SW 1271 (cell line): ENCODE data around the gene ATP2B2.

Experiments
- DNase-seq, 2 experiments: peaks; one replicate each; lab custom pipeline; 2025; lab: John Stamatoyannopoulos, UW

ATP2B2 gene

DNA sequence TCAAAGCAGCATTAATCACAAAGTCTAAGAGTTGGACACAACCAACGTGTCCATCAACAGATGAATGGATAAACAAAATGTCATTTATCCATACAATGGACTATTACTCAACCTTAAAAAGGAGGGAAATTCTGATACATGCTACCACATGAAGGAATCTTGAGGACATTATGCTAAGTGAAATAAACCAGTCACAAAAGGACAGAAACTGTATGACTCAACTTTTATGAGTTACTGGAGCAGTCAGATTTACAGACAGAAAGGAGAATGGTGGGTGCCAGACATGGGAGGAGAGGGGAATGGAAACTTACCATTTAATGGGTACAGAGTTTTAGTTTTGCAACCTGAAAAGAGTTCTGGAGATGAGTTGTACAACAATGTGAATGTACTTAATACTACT is 141.5 kb downstream of the ATP2B2 start:
- no peak for DNase-seq

GRCh38 chr3:10361375-10361774 is 144.0 kb downstream of the ATP2B2 start:
- DNase-seq, result no peak

DNA sequence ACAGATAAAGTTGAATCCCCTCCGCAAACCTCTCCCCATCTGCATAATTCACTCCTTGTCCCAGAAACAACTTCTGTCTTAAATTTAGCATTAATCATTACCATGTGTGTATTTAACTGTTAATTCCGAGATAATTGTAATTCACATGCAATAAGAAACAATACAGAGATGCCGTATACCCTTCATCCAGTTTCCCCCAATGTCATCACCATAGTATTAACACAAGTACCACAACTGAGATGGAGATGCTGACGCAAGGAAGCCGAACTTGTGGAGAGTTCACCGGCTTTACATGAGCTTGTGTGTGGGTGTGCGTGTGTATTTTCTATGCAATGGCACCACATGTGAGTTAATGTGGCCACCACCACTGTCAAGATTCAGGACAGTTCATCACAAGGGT is 144.9 kb downstream of the ATP2B2 start:
- no peak for DNase-seq

GRCh38 chr3:10359761-10360161 is 145.6 kb downstream of the ATP2B2 start:
- no peak for DNase-seq

- no peak for DNase-seq
Measured at GRCh38 chr3:10358309-10358980, 146.9 kb downstream of the ATP2B2 start.

DNA sequence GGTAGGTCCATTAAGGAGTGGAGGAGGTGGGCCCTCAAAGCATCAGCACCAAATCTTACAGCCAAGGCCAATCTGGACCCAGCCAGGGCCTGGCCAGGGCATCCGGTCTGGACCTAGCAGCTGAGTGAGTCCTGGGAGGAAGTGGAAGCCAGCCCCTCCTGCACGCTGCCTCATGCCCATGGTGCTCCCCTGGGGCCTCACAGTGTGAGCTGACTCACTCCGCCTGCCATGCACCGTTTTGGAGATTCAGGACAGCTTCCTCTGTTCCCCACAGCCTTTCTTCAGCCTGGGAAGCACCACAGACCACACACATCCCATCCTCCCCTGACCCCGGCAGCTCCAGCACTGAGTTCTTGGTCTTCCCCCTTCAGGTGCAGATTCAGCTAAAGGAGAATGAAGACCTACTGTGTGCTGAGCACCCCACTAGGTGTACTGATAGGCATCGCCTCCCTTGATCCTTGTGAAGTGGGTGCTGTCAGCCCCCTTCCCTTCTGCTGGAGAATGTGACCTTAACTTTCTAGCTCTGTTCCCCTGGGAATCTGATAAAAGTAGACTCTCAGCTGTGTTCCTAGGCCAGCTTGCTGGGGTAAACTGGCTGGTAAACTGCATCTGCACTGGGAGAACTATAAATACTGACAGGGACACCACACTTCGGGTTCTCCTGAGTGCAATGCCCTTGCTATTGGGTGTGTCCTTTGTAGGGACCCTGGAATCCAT is 147.6 kb downstream of the ATP2B2 start:
- DNase-seq, result no peak

GRCh38 chr3:10357095-10357494 is 148.3 kb downstream of the ATP2B2 start:
- no peak for DNase-seq

DNA sequence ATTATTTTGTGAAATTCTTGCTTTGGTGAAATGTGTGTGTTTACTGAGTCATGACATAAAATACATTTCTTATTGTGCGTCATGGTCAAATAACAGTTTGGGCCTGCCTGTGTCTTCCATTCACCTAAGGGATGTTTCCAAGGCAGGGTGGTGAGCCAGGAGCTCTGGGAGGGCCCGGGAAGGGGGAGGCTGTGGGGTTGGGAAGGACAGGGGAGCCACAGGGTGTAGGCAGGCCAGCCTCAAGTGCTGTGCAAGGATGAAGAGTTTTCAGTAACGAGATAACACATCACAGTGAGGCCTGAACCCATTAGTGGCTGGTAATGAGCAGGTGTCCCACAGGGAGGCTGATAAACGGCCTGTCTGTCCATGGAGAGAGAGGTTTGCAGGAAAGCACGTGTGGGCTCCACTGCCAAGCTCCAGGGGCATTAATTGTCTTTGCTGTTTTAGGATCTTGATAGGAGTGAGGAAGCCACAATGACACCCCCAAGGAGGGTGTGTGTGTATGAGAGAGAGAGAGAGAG is 148.9 kb downstream of the ATP2B2 start:
- DNase-seq, result no peak

- DNase-seq, result no peak
Measured at GRCh38 chr3:10354361-10355015, 150.9 kb downstream of the ATP2B2 start.

GRCh38 chr3:10353661-10354360 is 151.6 kb downstream of the ATP2B2 start:
- no peak for DNase-seq

- DNase-seq, result no peak
Measured at GRCh38 chr3:10353160-10353559, 152.2 kb downstream of the ATP2B2 start.

DNA sequence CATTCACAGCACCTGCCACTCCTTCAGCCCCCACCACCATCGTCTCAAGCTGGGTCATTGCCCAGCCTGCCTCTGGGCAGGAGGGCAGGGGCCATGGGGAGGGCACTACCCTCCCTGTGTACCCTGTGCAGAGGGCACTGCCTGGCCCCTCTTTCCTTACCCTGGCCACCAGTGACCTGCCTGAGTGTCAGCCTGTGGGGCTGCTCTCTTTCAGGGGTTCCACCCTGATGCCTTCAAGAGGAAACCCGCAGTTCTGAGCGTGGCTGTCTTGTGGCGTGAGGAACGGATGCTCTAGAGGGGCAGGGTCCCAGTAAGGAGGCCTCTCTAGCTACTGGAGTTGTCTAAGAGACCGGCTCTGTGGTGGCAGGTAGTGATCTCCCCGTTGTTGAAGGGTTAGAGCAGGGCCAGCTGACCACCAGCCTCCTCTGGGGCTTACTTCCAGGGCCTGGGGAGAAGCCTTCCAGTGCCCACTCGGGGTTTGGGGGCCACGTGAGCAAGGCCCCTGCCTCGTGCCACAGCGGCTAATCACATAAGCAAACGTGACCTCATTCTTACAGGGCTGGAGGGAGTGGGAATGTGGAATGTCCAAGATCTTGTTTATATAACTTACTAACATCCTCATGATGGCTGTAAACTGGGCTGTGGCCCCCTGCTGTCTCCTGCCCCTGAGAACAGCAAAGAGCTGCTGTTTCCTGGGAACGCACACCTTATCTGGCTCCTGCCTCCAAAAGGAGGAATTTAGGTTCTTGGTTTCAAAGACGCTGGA is 153.1 kb downstream of the ATP2B2 start:
- no peak for DNase-seq

- no peak for DNase-seq
Measured at GRCh38 chr3:10351013-10351735, 154.2 kb downstream of the ATP2B2 start.

DNA sequence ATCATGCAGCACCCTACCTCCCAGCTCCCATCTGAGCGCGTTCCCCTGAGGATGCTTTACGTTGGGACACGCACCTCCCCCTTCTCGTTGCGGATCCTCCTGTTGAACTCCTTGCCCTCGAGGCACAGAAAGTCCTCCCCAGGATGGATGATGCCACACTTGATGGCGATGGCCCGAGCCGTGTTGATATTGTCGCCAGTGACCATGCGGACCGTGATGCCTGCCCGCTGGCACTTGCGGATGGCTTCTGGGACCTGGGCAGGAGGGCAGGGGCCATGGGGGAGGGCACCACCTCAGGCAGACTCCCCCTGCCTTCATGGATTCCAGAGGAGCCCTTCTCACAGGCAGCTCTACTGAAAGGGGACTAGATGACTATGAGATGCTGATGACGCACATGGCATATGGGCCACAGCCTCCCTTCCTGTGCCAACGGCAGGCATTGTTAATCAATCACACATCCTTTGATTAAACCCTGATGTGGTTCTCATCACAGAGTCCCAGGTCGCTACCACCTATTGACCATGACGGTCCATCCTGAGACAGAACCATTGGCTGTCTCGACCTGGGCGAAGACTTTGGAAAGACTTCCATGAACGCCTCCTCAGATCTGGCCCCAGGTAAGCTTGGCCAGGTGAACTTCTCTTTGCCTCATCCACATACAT is 154.9 kb downstream of the ATP2B2 start:
- no peak for DNase-seq

- DNase-seq, result no peak
Measured at GRCh38 chr3:10349801-10350200, 155.6 kb downstream of the ATP2B2 start.

GRCh38 chr3:10348404-10348721 is 157.0 kb downstream of the ATP2B2 start:
- no peak for DNase-seq

DNA sequence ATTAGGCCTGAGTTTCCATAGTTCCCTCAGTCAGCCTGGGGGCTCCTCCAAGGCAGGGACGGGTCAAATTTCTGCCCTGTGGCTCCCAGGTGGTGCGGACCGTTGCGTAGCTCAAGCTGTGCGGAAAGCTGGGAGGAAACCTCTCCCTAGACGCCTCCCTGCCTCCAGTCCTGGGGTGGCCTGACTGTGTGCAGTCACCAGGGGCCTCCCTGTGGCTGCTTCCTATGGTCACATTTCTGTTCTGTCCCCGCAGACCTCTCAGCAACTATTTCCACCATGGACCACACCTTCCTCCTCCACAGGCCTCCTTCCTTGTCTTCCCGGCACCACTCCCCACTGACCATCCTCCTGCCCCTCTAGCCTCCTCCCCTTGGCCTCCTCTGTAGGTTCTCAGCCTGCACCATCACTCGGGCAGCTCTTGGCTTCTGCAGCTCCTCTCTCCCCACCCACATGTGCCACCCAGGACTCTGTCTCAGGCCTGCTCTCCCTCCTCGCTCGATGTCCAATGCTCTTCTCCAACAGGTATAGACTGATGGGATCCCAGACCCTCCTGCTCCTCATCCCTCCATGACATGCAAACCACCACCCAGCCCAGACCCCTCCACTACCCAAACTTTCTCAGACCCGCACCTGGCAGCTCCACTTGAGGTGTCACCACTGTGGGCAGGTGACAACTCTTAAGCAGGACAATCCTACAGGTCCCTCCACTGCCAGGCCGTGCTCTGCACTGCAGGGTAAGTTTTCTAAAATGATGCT is 157.6 kb downstream of the ATP2B2 start:
- no peak for DNase-seq

DNA sequence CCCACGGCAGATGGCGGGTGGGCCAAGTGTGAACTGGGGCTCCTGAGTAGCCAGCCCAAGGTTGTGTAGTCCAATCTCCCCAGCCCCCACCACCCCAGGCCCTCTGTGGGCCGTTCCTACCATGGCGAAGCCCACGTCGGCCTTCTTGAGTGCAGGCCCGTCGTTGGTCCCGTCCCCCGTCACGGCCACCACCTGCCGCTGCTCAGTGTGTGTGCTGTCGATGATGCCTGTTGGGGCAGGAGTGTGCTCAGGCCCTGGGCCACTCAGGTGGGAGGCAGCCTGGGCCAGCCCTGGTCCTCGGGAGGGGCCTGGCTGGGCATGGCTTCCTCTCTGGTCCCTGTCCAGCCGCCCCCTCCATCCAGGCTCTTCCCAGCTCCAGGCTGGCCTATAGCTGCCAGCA is 159.5 kb downstream of the ATP2B2 start:
- DNase-seq, result no peak

GRCh38 chr3:10344944-10345575 is 160.3 kb downstream of the ATP2B2 start:
- DNase-seq, result no peak
